Neuronal stem cell (in vitro differentiated cells): Measurements from ENCODE around the gene STK32B.

Experiments
- DNase-seq: peaks from one replicate; pipeline ENCODE4 v3.0.0-alpha.2; 2013; ENCODE audit warnings: low spot score
- H2AFZ ChIP-seq: one replicate; pipeline ENCODE4 v1.6.1; 2013; ENCODE audit warnings: mild to moderate bottlenecking, low read length, inconsistent platforms
- H2AK5ac ChIP-seq: 2 replicates; pipeline ENCODE4 v1.6.1; 2013; ENCODE audit warnings: low read depth, mild to moderate bottlenecking, inconsistent platforms, low read length, moderate library complexity, mixed read lengths
- H2BK120ac ChIP-seq: 2 replicates; pipeline ENCODE4 v1.6.1; 2013; ENCODE audit warnings: low read depth, mild to moderate bottlenecking, inconsistent platforms, low read length, moderate library complexity, mixed read lengths
- H2BK12ac ChIP-seq: one replicate; pipeline ENCODE4 v1.6.1; 2013; ENCODE audit warnings: low read length, inconsistent platforms
- H2BK15ac ChIP-seq: 2 replicates; pipeline ENCODE4 v1.6.1; 2013; ENCODE audit warnings: mild to moderate bottlenecking, low read length, inconsistent platforms, mixed read lengths
- H2BK5ac ChIP-seq: one replicate; pipeline ENCODE4 v1.6.1; 2013; ENCODE audit warnings: inconsistent platforms, mild to moderate bottlenecking, low read length, moderate library complexity
- H3K14ac ChIP-seq: one replicate; pipeline ENCODE4 v1.6.1; 2013; ENCODE audit warnings: low read length, inconsistent platforms
- H3K18ac ChIP-seq: 2 replicates; pipeline ENCODE4 v1.6.1; 2013; ENCODE audit warnings: low read length, inconsistent platforms
- H3K23ac ChIP-seq: 2 replicates; pipeline ENCODE4 v1.6.1; 2013; ENCODE audit warnings: low read depth, mild to moderate bottlenecking, mixed read lengths, low read length, inconsistent platforms; ENCODE audit not compliant: poor library complexity
- H3K27ac ChIP-seq: replicated peaks from 3 replicates; pipeline ENCODE4 v1.5.1; 2013; ENCODE audit warnings: low read length, inconsistent platforms
- H3K27me3 ChIP-seq, 3 experiments: 2 replicates each; pipeline ENCODE4 v1.6.1; 2013; ENCODE audit warnings: low read length in 3 of 3, mild to moderate bottlenecking in 2 of 3, inconsistent platforms in 1 of 3, low read depth in 1 of 3, mixed read lengths in 1 of 3, moderate library complexity in 1 of 3; ENCODE audit not compliant: control insufficient read depth in 3 of 3, insufficient read depth in 3 of 3
- H3K36me3 ChIP-seq, 2 donors: replicated peaks in 1 of 2; 2 replicates each; pipeline ENCODE4 v1.6.1; 2013; ENCODE audit warnings: low read length in 2 of 2; ENCODE audit not compliant: control insufficient read depth in 2 of 2, insufficient read depth in 2 of 2
- H3K4ac ChIP-seq: 2 replicates; pipeline ENCODE4 v1.6.1; 2013; ENCODE audit warnings: inconsistent platforms, mild to moderate bottlenecking, low read length, moderate library complexity
- H3K4me1 ChIP-seq, 2 donors: 1 replicate in 1 of 2; 2 replicates in 1 of 2; pipeline ENCODE4 v1.6.1; 2013; ENCODE audit warnings: low read length in 2 of 2, low read depth in 1 of 2; ENCODE audit not compliant: control insufficient read depth in 2 of 2, insufficient read depth in 1 of 2
- H3K4me2 ChIP-seq: one replicate; pipeline ENCODE4 v1.6.1; 2013; ENCODE audit warnings: mild to moderate bottlenecking, low read length, inconsistent platforms; ENCODE audit not compliant: insufficient read depth, poor library complexity, severe bottlenecking
- H3K4me3 ChIP-seq, 2 donors: 2 replicates each; pipeline ENCODE4 v1.5.1; 2013; ENCODE audit warnings: low read length in 2 of 2, mild to moderate bottlenecking in 2 of 2, inconsistent platforms in 1 of 2, moderate library complexity in 1 of 2
- H3K79me1 ChIP-seq: one replicate; pipeline ENCODE4 v1.6.1; 2013; ENCODE audit warnings: low read depth, mild to moderate bottlenecking, inconsistent platforms, low read length, moderate library complexity
- H3K9ac ChIP-seq: one replicate; pipeline ENCODE4 v1.6.1; 2013; ENCODE audit warnings: mild to moderate bottlenecking, low read depth, low read length, inconsistent platforms; ENCODE audit not compliant: poor library complexity
- H3K9me3 ChIP-seq, 2 donors: replicated peaks in 1 of 2; 2 replicates each; pipeline versions ENCODE3 to v1.6.1; 2013; ENCODE audit warnings: low read length in 2 of 2, mild to moderate bottlenecking in 2 of 2, inconsistent platforms in 1 of 2, low read depth in 1 of 2, mixed read lengths in 1 of 2, moderate library complexity in 1 of 2; ENCODE audit not compliant: control insufficient read depth in 2 of 2, insufficient read depth in 1 of 2
- H4K8ac ChIP-seq: one replicate; pipeline ENCODE4 v1.6.1; 2013; ENCODE audit warnings: low read depth, mild to moderate bottlenecking, inconsistent platforms, low read length, moderate library complexity
- H4K91ac ChIP-seq: one replicate; pipeline ENCODE4 v1.6.1; 2013; ENCODE audit warnings: low read length, low read depth, mild to moderate bottlenecking, inconsistent platforms; ENCODE audit not compliant: poor library complexity
- WGBS, 2 donors: extraction: QIAGEN DNeasy Blood & Tissue Kit; methylation state at CpG; one replicate each; pipeline ENCODE4 v1.1.7; 2013; ENCODE audit warnings: missing lambda C conversion rate in 2 of 2, mixed read lengths in 1 of 2; ENCODE audit not compliant: insufficient read length in 2 of 2, insufficient replicate concordance in 1 of 2; ENCODE audit errors: extremely low coverage in 2 of 2; 5-methylcytosine and 5-hydroxymethylcytosine counted together

STK32B gene

GRCh38 chr4:5081441-5081999, 30.2 kb downstream of the STK32B start:
- Histone ChIP-seq H3K27ac (no peak overlapping the region), H3K4me1 (no peaks in the 10 kb centered on the region), H2BK15ac (no peak overlapping the region), H4K8ac (no peak overlapping the region), H3K4me2 (no peak overlapping the region), H2AK5ac (no peak overlapping the region), H3K4me3 (no peak overlapping the region), H4K91ac (no peak overlapping the region), H3K27me3 (no peaks in the 10 kb centered on the region), H2BK120ac (no peak overlapping the region), H2BK12ac (no peak overlapping the region), H3K14ac (no peak overlapping the region), H3K9me3 (peaks cover 0 to 6% of the 10 kb centered on the region in 2 donors), H3K79me1 (no peaks in the 10 kb centered on the region), H2AFZ (no peak overlapping the region), H3K4ac (no peak overlapping the region), H3K36me3 (no peaks in the 10 kb centered on the region), H3K23ac (no peak overlapping the region), H2BK5ac (no peak overlapping the region), H3K9ac (no peak overlapping the region), H3K18ac (no peak overlapping the region)
- WGBS, 2 donors = no CpG with 5 or more reads among the region's 2 CpGs
- DNase-seq = no peak

GRCh38 chr4:5082376-5082775, 31.1 kb downstream of the STK32B start:
- no peak overlapping the region for H3K18ac ChIP-seq
- no peak overlapping the region for H3K4ac ChIP-seq
- H4K91ac ChIP-seq = no peak overlapping the region
- no peak overlapping the region for H2BK12ac ChIP-seq
- H3K27ac ChIP-seq = no peak overlapping the region
- H3K9me3 ChIP-seq = peaks cover 0 to 6% of the 10 kb centered on the region in 2 donors
- H2BK15ac ChIP-seq = no peak overlapping the region
- H3K27me3 ChIP-seq = no peaks in the 10 kb centered on the region
- H3K36me3 ChIP-seq = no peaks in the 10 kb centered on the region
- no peak overlapping the region for H3K14ac ChIP-seq
- no peak overlapping the region for H3K4me2 ChIP-seq
- no peak overlapping the region for H4K8ac ChIP-seq
- H3K4me3 ChIP-seq = no peak overlapping the region
- no peak overlapping the region for H2BK5ac ChIP-seq
- DNase-seq = no peak
- no peak overlapping the region for H3K9ac ChIP-seq
- H2AFZ ChIP-seq = no peak overlapping the region
- H2AK5ac ChIP-seq = no peak overlapping the region
- WGBS, 2 donors = no CpG with 5 or more reads among the region's 2 CpGs
- no peak overlapping the region for H2BK120ac ChIP-seq
- no peak overlapping the region for H3K23ac ChIP-seq
- H3K4me1 ChIP-seq = no peaks in the 10 kb centered on the region
- no peaks in the 10 kb centered on the region for H3K79me1 ChIP-seq

- no peak overlapping the region for H2BK5ac ChIP-seq
- no peak overlapping the region for H4K8ac ChIP-seq
- no CpG with 5 or more reads among the region's 3 CpGs for WGBS, 2 donors
- no peaks in the 10 kb centered on the region for H3K36me3 ChIP-seq
- no peak overlapping the region for H2AK5ac ChIP-seq
- no peak overlapping the region for H4K91ac ChIP-seq
- no peak overlapping the region for H2BK12ac ChIP-seq
- peaks cover 0 to 6% of the 10 kb centered on the region in 2 donors for H3K9me3 ChIP-seq
- no peak for DNase-seq
- H3K4me1 ChIP-seq = no peaks in the 10 kb centered on the region
- no peak overlapping the region for H3K14ac ChIP-seq
- H3K4me2 ChIP-seq = no peak overlapping the region
- no peak overlapping the region for H2BK15ac ChIP-seq
- no peak overlapping the region for H3K4me3 ChIP-seq
- H3K18ac ChIP-seq = no peak overlapping the region
- no peaks in the 10 kb centered on the region for H3K27me3 ChIP-seq
- no peak overlapping the region for H3K4ac ChIP-seq
- H3K9ac ChIP-seq = no peak overlapping the region
- no peak overlapping the region for H2BK120ac ChIP-seq
- no peaks in the 10 kb centered on the region for H3K79me1 ChIP-seq
- H2AFZ ChIP-seq = no peak overlapping the region
- no peak overlapping the region for H3K27ac ChIP-seq
- H3K23ac ChIP-seq = no peak overlapping the region
These were observed 33.7 kb downstream of the STK32B start for GRCh38 chr4:5084911-5085475.

GRCh38 chr4:5086535-5086934, 35.3 kb downstream of the STK32B start:
- Histone ChIP-seq H4K91ac (no peak overlapping the region), H2BK120ac (no peak overlapping the region), H3K27ac (no peak overlapping the region), H2AK5ac (no peak overlapping the region), H3K4me2 (no peak overlapping the region), H2AFZ (no peak overlapping the region), H3K36me3 (no peaks in the 10 kb centered on the region), H2BK12ac (no peak overlapping the region), H3K18ac (no peak overlapping the region), H3K79me1 (no peaks in the 10 kb centered on the region), H3K14ac (no peak overlapping the region), H3K4me3 (no peak overlapping the region), H3K4me1 (no peaks in the 10 kb centered on the region), H3K4ac (no peak overlapping the region), H3K9me3 (peaks cover 0 to 4% of the 10 kb centered on the region in 2 donors), H2BK5ac (no peak overlapping the region), H4K8ac (no peak overlapping the region), H2BK15ac (no peak overlapping the region), H3K9ac (no peak overlapping the region), H3K23ac (no peak overlapping the region), H3K27me3 (no peaks in the 10 kb centered on the region)
- DNase-seq = no peak
- WGBS, 2 donors = no CpG with 5 or more reads among the region's 1 CpG
